Mucosa of rectum (tissue), 2 donors: ENCODE data around the gene SERINC3.
A peak's percentile ranks its signal among the peaks of the same experiment; 100 is the strongest.

Source experiments
- H3K27ac ChIP-seq, 2 donors: one replicate each; pipeline ENCODE4 v1.7.0; 2013; ENCODE audit warnings: inconsistent platforms in 2 of 2, low read depth in 2 of 2, low read length in 2 of 2
- H3K27me3 ChIP-seq, 2 donors: one replicate each; pipeline ENCODE4 v1.7.0; 2013; ENCODE audit warnings: low read length in 2 of 2; ENCODE audit not compliant: control insufficient read depth in 2 of 2, insufficient read depth in 2 of 2
- H3K36me3 ChIP-seq, 2 donors: one replicate each; pipeline ENCODE4 v1.7.0; 2013; ENCODE audit warnings: low read length in 2 of 2; ENCODE audit not compliant: control insufficient read depth in 2 of 2, insufficient read depth in 2 of 2
- H3K4me1 ChIP-seq, 2 donors: one replicate each; pipeline ENCODE4 v1.7.0; 2013; ENCODE audit warnings: low read length in 2 of 2, mild to moderate bottlenecking in 1 of 2; ENCODE audit not compliant: control insufficient read depth in 2 of 2, insufficient read depth in 2 of 2
- H3K4me3 ChIP-seq, 2 donors: one replicate each; pipeline ENCODE4 v1.7.0; 2013; ENCODE audit warnings: low read length in 2 of 2
- H3K9ac ChIP-seq, 2 donors: one replicate each; pipeline ENCODE4 v1.7.0; 2013; ENCODE audit warnings: low read length in 2 of 2, low read depth in 1 of 2, mild to moderate bottlenecking in 1 of 2
- H3K9me3 ChIP-seq, 2 donors: one replicate each; pipeline ENCODE4 v1.7.0; 2013; ENCODE audit warnings: low read length in 2 of 2; ENCODE audit not compliant: control insufficient read depth in 2 of 2
- donor health status: healthy.
- donor health status: Normal muscosa, but diverticular disease.

Gene SERINC3

GRCh38 chr20:44485830-44486198 lies 36.1 kb downstream of the SERINC3 start:
- H3K27ac ChIP-seq: no peak overlapping the region
- H3K4me1 ChIP-seq: no peaks in the 10 kb centered on the region
- H3K36me3 ChIP-seq: peaks cover 30 to 56% of the 10 kb centered on the region in 2 donors

GRCh38 chr20:44485078-44485829 lies 36.6 kb downstream of the SERINC3 start:
- no peak overlapping the region for H3K27ac ChIP-seq
- peaks cover 26 to 61% of the 10 kb centered on the region in 2 donors for H3K36me3 ChIP-seq
- H3K9ac ChIP-seq: no peak overlapping the region

More at GRCh38 chr20:44485830-44486198, 36.1 kb downstream of the SERINC3 start:
- H3K9ac ChIP-seq: no peak overlapping the region
- no peaks in the 10 kb centered on the region for H3K27me3 ChIP-seq
- no peak overlapping the region for H3K4me3 ChIP-seq
- H3K9me3 ChIP-seq: no peaks in the 10 kb centered on the region

GRCh38 chr20:44483112-44483511 lies 38.8 kb downstream of the SERINC3 start:
- Histone ChIP-seq H3K27ac (no peak overlapping the region), H3K27me3 (no peaks in the 10 kb centered on the region), H3K4me1 (no peaks in the 10 kb centered on the region), H3K36me3 (peaks cover 10 to 43% of the 10 kb centered on the region in 2 donors), H3K9me3 (no peaks in the 10 kb centered on the region), H3K4me3 (no peak overlapping the region), H3K9ac (no peak overlapping the region)

More at GRCh38 chr20:44485078-44485829, 36.6 kb downstream of the SERINC3 start:
- Histone ChIP-seq H3K4me1 (no peaks in the 10 kb centered on the region), H3K4me3 (no peak overlapping the region), H3K9me3 (no peaks in the 10 kb centered on the region), H3K27me3 (no peaks in the 10 kb centered on the region)

- H3K4me3 ChIP-seq: no peak overlapping the region
- no peak overlapping the region for H3K27ac ChIP-seq
- H3K4me1 ChIP-seq: no peaks in the 10 kb centered on the region
- no peak overlapping the region for H3K9ac ChIP-seq
- no peaks in the 10 kb centered on the region for H3K9me3 ChIP-seq
- peaks cover 10 to 38% of the 10 kb centered on the region in 2 donors for H3K36me3 ChIP-seq
- no peaks in the 10 kb centered on the region for H3K27me3 ChIP-seq
Observed at GRCh38 chr20:44481719-44482416, 40.0 kb downstream of the SERINC3 start.

- Histone ChIP-seq H3K27ac (no peak overlapping the region), H3K4me3 (no peak overlapping the region), H3K27me3 (no peaks in the 10 kb centered on the region), H3K9ac (no peak overlapping the region), H3K4me1 (peaks cover 9 to 13% of the 10 kb centered on the region in 2 donors), H3K36me3 (peaks cover 10 to 31% of the 10 kb centered on the region in 2 donors), H3K9me3 (no peaks in the 10 kb centered on the region)
Observed at GRCh38 chr20:44480097-44480496, 41.8 kb downstream of the SERINC3 start.

- Histone ChIP-seq H3K27me3 (no peaks in the 10 kb centered on the region), H3K4me1 (peaks cover 11 to 13% of the 10 kb centered on the region in 2 donors), H3K36me3 (peaks cover 10 to 30% of the 10 kb centered on the region in 2 donors), H3K9ac (no peak overlapping the region), H3K27ac (no peak overlapping the region), H3K4me3 (no peak overlapping the region), H3K9me3 (no peaks in the 10 kb centered on the region)
Observed at GRCh38 chr20:44479643-44480042, 42.2 kb downstream of the SERINC3 start.

GRCh38 chr20:44478206-44478605 lies 43.7 kb downstream of the SERINC3 start:
- no peak overlapping the region for H3K9ac ChIP-seq
- no peaks in the 10 kb centered on the region for H3K9me3 ChIP-seq
- H3K4me3 ChIP-seq: no peak overlapping the region
- H3K27me3 ChIP-seq: no peaks in the 10 kb centered on the region
- H3K36me3 ChIP-seq: peaks cover 5 to 22% of the 10 kb centered on the region in 2 donors
- peaks cover 11 to 13% of the 10 kb centered on the region in 2 donors for H3K4me1 ChIP-seq
- H3K27ac ChIP-seq: no peak overlapping the region

- Histone ChIP-seq H3K27ac (no peak overlapping the region), H3K4me3 (no peak overlapping the region), H3K36me3 (peaks cover 5 to 20% of the 10 kb centered on the region in 2 donors), H3K9ac (no peak overlapping the region), H3K4me1 (peaks cover 11 to 13% of the 10 kb centered on the region in 2 donors), H3K27me3 (no peaks in the 10 kb centered on the region), H3K9me3 (no peaks in the 10 kb centered on the region)
Observed at GRCh38 chr20:44477151-44477550, 44.7 kb downstream of the SERINC3 start.

- H3K4me1 ChIP-seq: peaks cover 11 to 13% of the 10 kb centered on the region in 2 donors
- peaks cover 5 to 9% of the 10 kb centered on the region in 2 donors for H3K36me3 ChIP-seq
- no peaks in the 10 kb centered on the region for H3K9me3 ChIP-seq
- no peaks in the 10 kb centered on the region for H3K27me3 ChIP-seq
- peak within 1 kb of the TSS; percentile 91 for H3K9ac ChIP-seq
- H3K4me3 ChIP-seq: peak within 1 kb of the TSS; percentile 76 to 92
- H3K27ac ChIP-seq: peak within 1 kb of the TSS; percentile 76 to 88
Observed at GRCh38 chr20:44475694-44476560, 45.9 kb downstream of the SERINC3 start, which contains the start of gene TTPAL. Gene TTPAL, plus strand, starts transcription at chr20:44475874. Its CDS starts 4,126 bp downstream, at chr20:44480000.
